Esophagus muscularis mucosa (tissue), 4 donors: ENCODE measurements around the gene MYOM3.

Experiments
- CTCF ChIP-seq, 3 experiments: fragments of 200-600 bp in 2 of 3; fragments of 450-650 bp in 1 of 3; sonication (generic) in 2 of 3; IDR thresholded peaks; one replicate each; pipeline ENCODE4 v1.5.1; 2017 to 2019; ENCODE audit warnings: antibody characterized with exemption in 3 of 3, mild to moderate bottlenecking in 2 of 3, moderate library complexity in 1 of 3
- EP300 ChIP-seq: sonication (generic); formaldehyde crosslinking; IDR thresholded peaks from one replicate; pipeline ENCODE4 v1.6.1; 2017; ENCODE audit warnings: antibody characterized with exemption
- POLR2A ChIP-seq: fragments of 450-650 bp; IDR thresholded peaks from one replicate; pipeline ENCODE4 v1.6.1; 2017; ENCODE audit warnings: antibody characterized with exemption, moderate library complexity, mild to moderate bottlenecking, low read depth

GRCh38 chr1:24074817-24075589, 36.9 kb downstream of the MYOM3 start:
- TF ChIP-seq CTCF (IDR thresholded peaks at IDR 0.05), result no peak
- no peak for TF ChIP-seq EP300
- TF ChIP-seq POLR2A, result no peak
